Gastrocnemius medialis (tissue), 4 donors: ENCODE measurements around the gene THBS4. TPM values are rescaled to one million over a fixed set of nuclear protein-coding genes. Genes with fewer than 3 reads are reported as not detected.

Experiments used
- ATAC-seq, 2 donors: fragments of 150-250 bp; one replicate each; pipeline ENCODE4 v1.9.1; 2016
- DNase-seq, 2 donors: peaks; one replicate each; pipeline ENCODE4 v3.0.0-alpha.2; 2019
- H3K27ac ChIP-seq, 4 donors: fragments of 200-600 bp; sonication (generic); 1 replicate in 1 of 4; 2 replicates in 3 of 4; pipeline ENCODE4 v1.5.1; 2016 to 2018; ENCODE audit warnings: mild to moderate bottlenecking in 2 of 4, moderate library complexity in 1 of 4
- H3K27me3 ChIP-seq, 3 donors: fragments of 200-600 bp; sonication (generic) in 2 of 3; 1 replicate in 1 of 3; 2 replicates in 2 of 3; pipeline versions ENCODE4 v1.5.1 to v1.6.0; 2016 to 2019; ENCODE audit warnings: mild to moderate bottlenecking in 1 of 3, moderate library complexity in 1 of 3
- H3K36me3 ChIP-seq, 2 donors: fragments of 200-600 bp; sonication (generic) in 1 of 2; one replicate each; pipeline ENCODE4 v1.5.1; 2017 to 2018
- H3K4me1 ChIP-seq, 2 donors: fragments of 200-600 bp; sonication (generic) in 1 of 2; one replicate each; pipeline ENCODE4 v1.5.1; 2016 to 2017; ENCODE audit warnings: mild to moderate bottlenecking in 2 of 2
- H3K4me3 ChIP-seq, 4 donors: fragments of 200-600 bp; sonication (generic) in 3 of 4; 1 replicate in 1 of 4; 2 replicates in 3 of 4; pipeline ENCODE4 v1.5.1; 2016 to 2019; ENCODE audit warnings: mild to moderate bottlenecking in 2 of 4
- H3K9me3 ChIP-seq, 3 donors: fragments of 200-600 bp; sonication (generic) in 2 of 3; 1 replicate in 1 of 3; 2 replicates in 2 of 3; pipeline ENCODE4 v1.5.1; 2016 to 2019
- POLR2A ChIP-seq, 2 donors: fragments of 450-650 bp; IDR thresholded peaks; one replicate each; pipeline ENCODE4 v1.6.1; 2017; ENCODE audit warnings: antibody characterized with exemption in 2 of 2, mild to moderate bottlenecking in 2 of 2, moderate library complexity in 2 of 2
- in situ Hi-C, 4 donors: fragments of 200-750 bp; cut with MboI; loops; one replicate each; pipeline versions ENCODE4 v1.15.0 to v1.8.0; 2017; ENCODE audit warnings: low sequenced_read_pairs in 4 of 4
- intact Hi-C: fragments of 100-400 bp; cut with DNase I; formaldehyde crosslinking; loops from one replicate; pipeline ENCODE4 v1.15.1; 2023; ENCODE audit warnings: low total_unique reads
- total RNA-seq, 4 donors: library from RNA; depleted of rRNA; stranded (reverse); fragments of >200 nt; gene quantifications; one replicate each; pipeline versions ENCODE4 v1.1.0 to v1.2.3, GENCODE V29; 2016
- TF ChIP-seq, protein P1 (sequence below), 5 experiments: fragments of 450-650 bp in 3 of 5; fragments of 200-600 bp in 2 of 5; sonication (generic) in 2 of 5; IDR thresholded peaks in 4 of 5; conservative IDR thresholded peaks in 1 of 5; 1 replicate in 4 of 5; 2 replicates in 1 of 5; pipeline ENCODE4 v1.5.1; 2016 to 2019; ENCODE audit warnings: antibody characterized with exemption in 5 of 5, mild to moderate bottlenecking in 3 of 5, moderate library complexity in 3 of 5

Gene THBS4
- total RNA-seq, 4 donors from 2014 or later: 23.3 to 336 (median 38.4) TPM

DNA sequence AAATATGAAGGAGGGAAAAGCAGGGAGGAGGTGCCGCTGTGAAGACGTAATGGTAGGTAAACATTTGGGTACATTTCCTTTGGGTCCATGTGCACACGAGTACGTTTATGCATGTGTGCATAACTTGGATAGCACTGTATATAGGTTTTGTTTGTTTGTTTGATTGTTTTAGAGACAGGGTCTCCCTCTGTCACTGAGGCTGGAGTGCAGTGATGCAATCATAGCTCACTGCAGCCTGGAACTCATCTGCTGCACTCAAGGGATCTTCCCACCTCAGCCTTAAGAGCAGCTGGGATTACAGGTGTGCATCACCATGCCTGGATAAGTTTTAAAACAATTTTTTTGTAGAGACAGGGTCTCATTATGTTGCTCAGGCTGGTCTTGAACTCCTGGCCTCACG lies 94.0 kb downstream of the THBS4 start:
- Histone ChIP-seq H3K4me3 (no peak overlapping the region), H3K27ac (no peak overlapping the region), H3K36me3 (no peaks in the 10 kb centered on the region), H3K27me3 (no peaks in the 10 kb centered on the region), H3K9me3 (no peaks in the 10 kb centered on the region), H3K4me1 (no peaks in the 10 kb centered on the region)
- TF ChIP-seq, protein P1, sequence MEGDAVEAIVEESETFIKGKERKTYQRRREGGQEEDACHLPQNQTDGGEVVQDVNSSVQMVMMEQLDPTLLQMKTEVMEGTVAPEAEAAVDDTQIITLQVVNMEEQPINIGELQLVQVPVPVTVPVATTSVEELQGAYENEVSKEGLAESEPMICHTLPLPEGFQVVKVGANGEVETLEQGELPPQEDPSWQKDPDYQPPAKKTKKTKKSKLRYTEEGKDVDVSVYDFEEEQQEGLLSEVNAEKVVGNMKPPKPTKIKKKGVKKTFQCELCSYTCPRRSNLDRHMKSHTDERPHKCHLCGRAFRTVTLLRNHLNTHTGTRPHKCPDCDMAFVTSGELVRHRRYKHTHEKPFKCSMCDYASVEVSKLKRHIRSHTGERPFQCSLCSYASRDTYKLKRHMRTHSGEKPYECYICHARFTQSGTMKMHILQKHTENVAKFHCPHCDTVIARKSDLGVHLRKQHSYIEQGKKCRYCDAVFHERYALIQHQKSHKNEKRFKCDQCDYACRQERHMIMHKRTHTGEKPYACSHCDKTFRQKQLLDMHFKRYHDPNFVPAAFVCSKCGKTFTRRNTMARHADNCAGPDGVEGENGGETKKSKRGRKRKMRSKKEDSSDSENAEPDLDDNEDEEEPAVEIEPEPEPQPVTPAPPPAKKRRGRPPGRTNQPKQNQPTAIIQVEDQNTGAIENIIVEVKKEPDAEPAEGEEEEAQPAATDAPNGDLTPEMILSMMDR (IDR thresholded peaks at IDR 0.05 in 4 of 5, conservative IDR thresholded peaks at IDR 0.05 in 1 of 5): no peak
- no peak for TF ChIP-seq POLR2A (IDR thresholded peaks at IDR 0.05)
- in situ Hi-C loops: no loop called here
- no peak for DNase-seq
- ATAC-seq: no peak
- intact Hi-C loops: no loop called here

Other genes starting within 250 kb of the THBS4 start
- 10 to 100 TPM in 2 of 4 donors, 1 to 10 TPM in 2; 8.2 to 29.3 (median 10.8) TPM for gene MTX3, start 44.1 kb upstream of the THBS4 start, total RNA-seq
- gene SERINC5, start 220.7 kb downstream of the THBS4 start, total RNA-seq: 1 to 10 TPM; 1.4 to 5.3 (median 3.0) TPM